ENCODE results near the gene CRYM. TPM values are rescaled to one million over a fixed set of nuclear protein-coding genes. Genes with fewer than 3 reads are reported as not detected.

CRYM gene
- total RNA-seq, 1 experiment from 2014 or later = 4.9 TPM

DNA sequence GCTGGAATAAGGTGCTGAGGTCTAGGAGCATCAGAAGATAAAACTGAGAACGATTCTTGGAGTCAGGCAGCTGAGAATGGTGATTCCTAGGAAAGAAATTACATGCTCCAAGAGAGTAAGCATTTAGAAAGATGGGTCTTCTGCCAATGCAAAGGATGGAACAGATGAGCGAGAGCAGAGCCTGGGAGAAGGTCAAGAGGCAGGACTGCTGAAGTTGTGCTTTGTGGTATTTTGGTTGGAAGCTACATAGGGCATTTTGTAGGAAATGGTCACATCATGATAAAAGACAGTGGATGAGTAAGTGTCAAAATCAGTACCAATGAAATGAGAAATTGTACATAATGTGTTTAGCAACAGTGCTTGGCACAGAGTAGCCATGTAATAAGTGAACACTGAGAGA, 1.4 kb upstream of the CRYM start:
- no TSS peak for BruUV-seq (replicated peaks)
- Histone ChIP-seq H4K20me1 (ENCODE audit: insufficient read depth) (no peaks in the 10 kb centered on the region), H3K27me3 (ENCODE audit: insufficient read depth, low read length) (no peaks in the 10 kb centered on the region), H3K9me3 (ENCODE audit: control insufficient read depth in 1 of 2, insufficient read depth in 1 of 2, low read depth in 1 of 2, low read length in 2 of 2) (no peaks in the 10 kb centered on the region), H3K36me3 (ENCODE audit: control insufficient read depth in 1 of 2, insufficient read depth in 2 of 2, low read length in 2 of 2) (no peaks in the 10 kb centered on the region), H3K79me2 (ENCODE audit: insufficient read depth, low read length) (no peaks in the 10 kb centered on the region), H3K9ac (ENCODE audit: low read length) (no peak overlapping the region), H3K4me1 (ENCODE audit: control insufficient read depth in 1 of 2, insufficient read depth in 2 of 2, low read length in 2 of 2) (peaks cover 0 to 18% of the 10 kb centered on the region in 2 experiments; a peak in 1 of 4 replicates), H3K9me2 (ENCODE audit: insufficient read depth) (no peaks in the 10 kb centered on the region), H2AFZ (ENCODE audit: low read depth, low read length, poor library complexity, severe bottlenecking) (no peak overlapping the region), H3K27ac (ENCODE audit: low read depth, low read length) (no peak overlapping the region), H3K4me2 (ENCODE audit: low read length) (no peak overlapping the region), H3K4me3 (replicated peaks in 1 of 2; ENCODE audit: low read depth in 1 of 2, low read length in 2 of 2) (no peak overlapping the region)
- intact Hi-C loops (cut with micrococcal nuclease) = no loop called here
- ChIA-PET CTCF (interaction anchor here (1.5 to 3.3 kb wide), 3 partner anchors 21 to 123 kb away, joined by 4 to 22 read pairs (median 5); no protein-coding TSS in a partner anchor), RAD21 (ENCODE audit: low non-redundant PET in 1 of 2, low total read pairs in 2 of 2, uncharacterized antibody in 2 of 2, unreplicated experiment in 2 of 2) (interaction anchor here in 1 of 2 experiments (0.8 kb wide), 1 partner anchor 21 kb away, joined by 3 read pairs; no protein-coding TSS in a partner anchor), POLR2A (no interaction called here)
- DNase-seq (ENCODE audit: low read depth, low spot score) (no peak), ATAC-seq (no peak)
- TF ChIP-seq YY1 (IDR thresholded peaks at IDR 0.05; ENCODE audit: extremely low read depth, insufficient replicate concordance, low read depth, low read length) (no peak), EZH2phosphoT487 (IDR thresholded peaks at IDR 0.05; ENCODE audit: borderline replicate concordance) (no peak), ATF3 (IDR thresholded peaks at IDR 0.05) (no peak), MAX (IDR thresholded peaks at IDR 0.05) (no peak), TCF7L2 (IDR thresholded peaks at IDR 0.05; ENCODE audit: borderline replicate concordance, extremely low read depth, insufficient read depth, insufficient read length) (no peak), ZNF274 (IDR thresholded peaks at IDR 0.05; ENCODE audit: low read depth, low read length) (no peak), POLR2A (IDR thresholded peaks at IDR 0.05; ENCODE audit: borderline replicate concordance, extremely low read depth, insufficient read depth, insufficient read length) (no peak), JUND (IDR thresholded peaks at IDR 0.05) (no peak), CEBPB (IDR thresholded peaks at IDR 0.05; ENCODE audit: low read depth) (no peak), EGR1 (IDR thresholded peaks at IDR 0.05; ENCODE audit: low read depth) (no peak)
